NOMO-1 treated with dmso at 0.1 percent for 144 hours (cell line): Measurements from ENCODE around the gene ISG20L2.

Experiments used
- DNase-seq: peaks from one replicate; lab custom pipeline; 2025; ENCODE audit not compliant: unreplicated experiment; lab: John Stamatoyannopoulos, UW

ISG20L2 gene

DNA sequence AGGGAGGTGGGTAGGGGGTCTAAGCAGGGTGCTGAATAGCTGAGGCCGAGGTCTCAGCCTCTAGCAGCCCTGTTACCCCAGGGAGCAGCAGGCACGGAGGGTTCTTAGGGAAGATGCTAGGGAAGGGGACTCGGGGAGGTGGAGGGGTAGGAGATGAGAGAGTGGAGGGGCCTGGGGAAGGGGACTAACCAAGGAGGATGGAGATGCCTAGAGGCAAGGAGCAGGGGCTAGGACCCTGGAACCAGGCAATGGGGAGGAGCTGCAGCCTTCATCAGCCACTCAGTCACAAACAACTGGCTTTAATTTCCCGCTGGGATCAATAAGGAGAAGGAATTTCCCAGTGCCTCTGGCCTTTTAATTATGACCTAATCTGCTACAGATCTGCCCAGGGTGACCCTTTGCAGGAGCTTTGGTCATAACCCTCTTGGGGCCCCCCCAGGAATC, 20.3 kb downstream of the ISG20L2 start:
- no peak for DNase-seq

DNA sequence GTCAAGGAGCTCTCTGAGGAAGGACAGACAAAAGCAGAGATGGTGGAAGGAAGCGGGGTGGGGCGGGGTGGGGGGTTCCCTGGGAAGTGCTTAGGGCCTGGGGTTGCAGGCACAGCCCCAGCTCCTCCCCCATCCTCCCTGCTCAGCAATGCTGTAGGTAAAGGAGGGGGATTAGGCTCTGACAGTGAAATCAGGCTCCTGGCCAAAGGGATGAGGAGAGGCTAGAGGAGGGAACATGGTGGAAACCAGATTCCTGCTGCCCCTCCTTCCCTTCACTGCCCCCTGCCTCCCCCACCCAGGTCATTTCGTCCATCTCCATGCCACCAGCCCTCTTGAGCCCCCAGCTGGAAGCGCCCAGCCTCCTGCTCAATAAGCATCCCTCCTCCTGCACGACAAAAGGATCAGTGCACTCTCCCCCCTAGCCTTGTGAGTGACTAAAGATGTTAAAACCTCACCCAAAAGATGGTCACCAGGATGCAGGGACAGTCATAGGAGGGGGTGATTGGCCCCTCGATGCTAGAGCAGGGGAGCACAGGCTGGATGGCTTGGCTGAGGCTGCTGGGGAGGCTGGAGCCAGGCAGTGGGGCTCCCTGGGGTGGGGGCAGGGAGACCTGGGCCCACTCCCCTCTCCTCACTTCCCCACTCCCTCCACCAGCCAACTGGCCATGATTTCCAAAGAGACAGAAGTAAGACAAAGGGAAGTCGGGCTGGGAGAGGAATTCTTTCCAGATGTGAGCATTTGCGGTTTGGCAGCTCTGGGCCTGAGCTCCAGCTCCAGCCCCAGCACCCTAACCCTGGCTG, 20.9 kb downstream of the ISG20L2 start:
- no peak for DNase-seq

DNA sequence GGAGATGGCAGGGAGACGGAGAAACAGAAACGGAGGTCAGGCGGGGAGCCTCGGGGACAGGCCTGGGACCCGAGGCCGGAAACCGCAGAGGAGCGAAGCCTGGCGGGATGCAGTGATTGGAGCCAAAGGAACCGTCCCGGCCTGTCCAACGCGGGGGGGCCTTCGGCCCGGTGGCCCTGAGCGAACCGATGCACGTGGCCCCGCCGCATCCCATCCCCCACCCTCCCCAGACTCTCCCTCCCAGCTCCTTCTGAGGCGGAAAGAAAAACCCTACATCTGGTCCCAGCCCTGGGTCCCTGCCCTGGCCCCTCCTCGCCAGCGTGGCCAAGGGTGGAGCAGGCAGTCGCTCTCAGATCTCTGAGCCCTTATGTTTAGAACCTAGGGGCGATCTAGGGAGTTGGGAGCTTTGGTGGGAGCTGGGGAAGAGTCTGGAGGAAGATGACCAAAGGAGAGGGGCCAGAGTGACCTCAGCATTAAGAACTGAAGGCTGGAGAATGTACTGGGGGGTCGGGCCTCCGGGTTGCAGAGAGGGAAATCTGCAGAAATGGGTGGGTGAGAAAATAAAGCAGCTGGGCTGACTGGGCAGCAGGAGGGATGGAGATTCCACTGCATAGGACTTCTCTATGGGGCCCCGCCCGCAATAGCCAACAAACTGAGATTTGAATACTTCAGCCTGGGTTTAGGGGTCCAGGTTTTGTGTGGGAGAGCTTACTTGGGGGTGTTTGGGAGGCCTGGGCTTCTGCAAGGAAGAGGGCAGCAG, 21.7 kb downstream of the ISG20L2 start:
- no peak for DNase-seq

DNA sequence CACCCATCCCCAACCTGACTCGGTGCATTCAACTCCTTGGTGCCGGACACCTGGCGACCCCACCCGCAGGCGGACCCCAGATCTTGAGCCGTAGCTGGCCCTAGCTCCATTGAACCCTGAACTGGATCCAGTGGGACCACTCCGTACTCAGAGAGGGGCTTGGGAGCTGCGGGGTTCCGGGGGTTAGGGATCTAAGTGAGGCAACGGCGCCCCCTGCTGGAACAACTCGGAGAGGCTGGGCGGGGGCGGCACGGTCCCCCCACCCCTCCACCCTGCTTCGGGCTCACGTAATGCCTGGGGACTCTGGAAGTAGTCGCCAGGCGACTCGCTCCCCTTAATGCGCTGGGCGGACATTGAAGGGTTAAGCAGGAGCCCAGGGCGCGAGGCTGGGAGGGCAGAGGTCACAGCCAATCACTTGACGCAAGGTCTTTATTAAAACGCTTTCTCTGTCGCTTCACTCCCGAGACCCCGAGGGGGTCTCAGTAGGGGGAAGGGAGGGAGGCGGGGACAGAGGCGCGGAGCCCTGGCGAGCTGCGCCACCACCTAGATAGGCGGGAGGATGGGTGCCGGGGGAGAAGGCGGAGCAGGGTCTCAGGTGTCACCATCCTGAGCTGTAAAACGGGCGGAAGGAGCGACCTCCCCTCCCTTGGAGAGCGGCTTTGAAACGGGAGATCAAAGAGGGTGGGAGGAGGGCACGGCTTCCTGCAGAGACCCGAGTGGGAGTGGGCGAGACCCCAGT, 22.5 kb downstream of the ISG20L2 start:
- no peak for DNase-seq

DNA sequence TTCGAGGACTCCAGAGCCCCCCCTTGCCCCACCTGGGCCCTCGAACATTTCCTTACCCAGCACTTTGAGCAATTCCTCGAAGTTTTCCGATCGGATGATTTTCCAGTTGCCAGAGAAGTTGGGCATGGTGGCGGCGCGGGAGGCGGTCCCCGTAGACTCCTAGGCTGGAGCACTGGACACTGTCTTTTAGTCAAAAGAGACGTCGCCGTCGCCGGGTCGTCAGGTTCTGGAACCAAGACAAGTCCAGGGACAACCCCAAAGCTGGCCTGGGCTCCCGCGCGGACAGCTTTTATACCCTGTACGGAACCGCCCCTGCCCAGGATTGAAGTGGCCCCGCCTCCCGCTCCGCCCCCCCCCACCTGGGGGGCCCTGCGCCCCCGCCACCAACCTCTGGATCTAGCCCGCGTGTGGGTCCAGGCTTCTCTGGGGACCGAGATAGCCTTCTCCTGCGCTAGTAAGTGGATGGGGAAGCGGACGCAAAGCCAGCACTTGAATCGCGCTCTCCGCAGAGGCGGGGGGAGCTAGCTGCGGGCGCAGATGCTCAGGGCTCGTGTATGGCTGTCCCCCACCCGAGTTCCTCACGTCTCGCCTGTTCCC, 23.1 kb downstream of the ISG20L2 start, which contains the start of gene CRABP2:
Gene CRABP2, minus strand, starts transcription at position 263 of the 597 bp plus-strand sequence. Its CDS starts 137 bp downstream, at position 126.
- DNase-seq: no peak

DNA sequence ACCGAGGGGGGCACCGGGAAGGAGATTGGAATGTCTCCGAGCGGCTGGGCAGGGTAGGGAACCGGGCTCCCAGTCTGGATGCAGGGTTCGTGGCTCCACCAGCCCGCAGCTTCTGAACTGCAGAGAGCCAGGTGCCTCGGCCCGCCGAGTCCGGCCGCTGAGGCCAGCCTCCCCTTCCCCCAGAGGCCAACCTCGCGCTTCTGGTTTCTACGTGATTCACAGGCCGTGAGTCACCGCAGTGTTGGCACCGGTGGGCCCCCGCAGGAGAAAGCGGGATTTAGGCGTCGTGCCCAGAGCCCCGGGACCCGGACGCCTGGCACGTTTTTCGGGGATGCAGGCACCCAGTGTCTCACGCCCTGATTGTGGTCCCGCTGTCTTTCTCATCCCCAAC, 23.6 kb downstream of the ISG20L2 start:
- no peak for DNase-seq

DNA sequence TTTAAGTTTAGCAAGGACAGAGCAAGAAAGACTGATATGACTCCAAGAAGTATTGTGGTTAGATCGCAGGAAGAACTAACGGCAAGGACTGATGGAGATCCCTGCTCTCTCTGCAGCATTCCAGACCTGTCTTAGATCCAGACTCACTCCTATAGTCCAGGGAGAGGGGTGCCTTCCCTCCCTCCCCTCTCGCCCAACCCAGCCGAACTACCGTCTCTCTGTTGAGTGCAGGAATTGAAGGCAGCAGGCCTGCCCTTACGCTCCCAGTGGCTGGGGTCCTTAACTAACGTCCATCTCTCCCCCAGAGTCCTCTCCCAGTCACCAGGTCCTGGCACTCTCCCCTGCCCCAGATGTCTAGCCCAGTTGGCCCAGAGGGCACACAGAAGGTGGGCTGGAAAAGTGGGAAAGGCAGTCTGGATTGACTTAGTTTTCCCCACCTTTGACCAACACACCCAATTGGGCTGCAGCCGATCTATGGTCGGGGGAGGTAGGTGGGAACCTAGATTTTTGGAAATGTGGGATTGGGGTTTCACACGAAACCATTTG, 24.3 kb downstream of the ISG20L2 start:
- no peak for DNase-seq

DNA sequence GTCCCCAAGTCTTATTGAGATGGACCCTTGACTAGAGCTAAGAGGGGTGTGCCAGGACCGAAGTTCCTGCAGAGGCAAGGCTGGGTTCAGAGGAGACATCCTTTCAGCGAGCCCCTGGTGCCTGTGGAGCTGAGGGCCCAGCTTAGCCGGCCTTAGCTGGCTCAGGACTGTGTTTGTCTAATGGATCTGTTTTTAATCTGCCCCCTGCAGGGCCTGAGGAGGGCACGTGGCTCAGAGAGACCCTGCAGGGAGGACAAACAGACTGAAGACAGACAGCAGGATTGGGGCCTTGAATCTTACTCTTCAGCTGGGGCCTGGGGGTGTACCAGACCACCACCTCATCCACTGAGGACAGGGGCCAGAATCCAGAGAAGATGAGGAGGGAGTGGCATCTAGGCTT, 24.8 kb downstream of the ISG20L2 start:
- DNase-seq: no peak

DNA sequence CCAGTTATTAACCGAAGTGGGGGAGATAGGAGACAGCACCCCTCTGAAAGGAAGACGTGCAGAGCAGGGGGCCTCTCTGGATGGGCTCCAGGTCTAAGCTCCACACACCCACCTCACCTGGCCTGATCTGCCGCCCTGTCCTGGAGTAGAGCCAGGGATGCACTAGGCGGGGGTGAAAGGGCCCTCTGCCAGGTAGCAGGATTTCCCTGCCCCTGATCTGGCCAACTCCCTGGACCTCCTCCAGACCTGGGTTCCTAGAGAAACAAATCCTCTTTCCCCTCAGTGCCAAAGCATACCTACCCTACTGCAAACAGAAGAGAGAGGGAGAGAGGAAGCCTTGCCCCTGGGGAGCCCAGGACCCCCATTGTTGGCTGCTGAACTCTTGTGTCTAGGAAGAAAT, 25.2 kb downstream of the ISG20L2 start:
- DNase-seq: no peak

DNA sequence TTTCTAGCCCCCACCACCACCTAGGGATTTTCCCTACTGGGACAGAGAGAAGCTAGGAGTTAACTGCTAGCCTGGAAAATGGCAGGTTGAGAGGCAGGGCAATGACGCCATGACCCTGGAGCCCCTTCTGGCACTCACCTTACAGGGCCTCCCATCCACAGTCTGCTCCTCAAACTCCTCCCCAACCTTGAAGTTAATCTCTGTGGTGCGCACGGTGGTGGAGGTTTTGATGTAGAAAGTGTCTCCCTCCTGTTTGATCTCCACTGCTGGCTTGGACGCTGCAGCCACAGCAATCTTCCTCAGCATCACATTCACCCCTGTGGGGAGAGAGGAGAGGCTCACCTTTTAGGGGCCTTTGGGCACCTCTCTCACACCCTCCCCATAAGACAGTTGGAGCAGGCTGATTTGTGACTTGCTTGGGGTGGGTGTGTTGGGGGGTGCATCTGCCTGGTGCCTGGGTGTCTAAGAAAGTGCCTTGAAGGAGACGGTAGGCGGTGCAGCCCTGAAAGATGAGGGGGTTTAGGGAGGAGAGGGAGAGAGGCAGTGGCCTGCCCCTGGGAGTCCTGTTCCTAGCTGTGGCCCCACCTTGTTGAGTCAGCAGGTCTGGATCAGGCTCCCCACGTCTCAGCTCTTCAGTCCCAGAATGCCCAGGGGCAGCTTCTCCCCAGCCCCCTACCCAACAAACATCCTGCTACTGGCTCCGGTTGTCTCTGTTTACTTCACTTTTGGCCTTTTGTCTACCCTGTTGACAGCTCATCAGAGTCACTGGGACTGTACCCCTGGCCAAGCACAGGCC, 27.6 kb downstream of the ISG20L2 start:
- DNase-seq: no peak

DNA sequence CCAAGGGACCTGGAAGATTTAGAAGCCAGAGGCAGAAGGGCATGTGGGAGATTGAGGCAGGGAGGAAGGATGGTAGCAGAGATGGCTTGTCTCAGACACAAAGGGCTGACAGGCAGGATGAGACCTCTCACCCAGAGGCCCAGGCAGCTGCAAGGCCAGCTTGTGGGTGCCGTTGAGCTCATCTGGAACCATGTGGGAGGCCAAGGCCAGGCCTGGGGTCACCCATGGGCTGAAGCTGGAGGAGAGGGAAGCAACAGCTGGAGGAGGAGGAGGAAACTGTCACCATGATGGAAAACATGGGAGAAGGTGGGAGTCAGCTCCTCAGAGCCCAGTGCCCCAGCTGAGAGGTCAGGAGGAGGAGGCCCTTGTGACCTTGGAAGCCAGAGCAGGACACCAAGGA, 29.6 kb downstream of the ISG20L2 start:
- DNase-seq: no peak

DNA sequence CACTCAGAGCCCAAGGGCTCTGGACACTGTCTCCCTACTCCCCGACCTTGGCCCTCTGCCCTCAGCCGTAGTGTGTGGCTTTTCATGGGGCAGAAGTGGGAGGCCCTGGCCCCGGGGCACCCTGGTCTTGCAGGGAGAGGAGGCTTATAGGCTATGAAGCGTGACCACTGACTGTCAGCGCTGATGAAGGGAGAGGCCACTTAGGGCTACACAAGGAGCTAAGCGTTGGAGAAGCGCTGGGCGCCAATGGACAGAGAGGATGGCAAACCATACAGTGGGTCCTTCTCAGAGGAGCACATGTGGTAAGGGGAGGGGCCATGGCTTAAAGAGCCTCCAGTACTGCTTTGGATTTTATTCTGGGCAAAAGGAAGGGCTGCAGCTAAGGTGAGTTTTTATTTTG, 31.1 kb downstream of the ISG20L2 start:
- DNase-seq: no peak

DNA sequence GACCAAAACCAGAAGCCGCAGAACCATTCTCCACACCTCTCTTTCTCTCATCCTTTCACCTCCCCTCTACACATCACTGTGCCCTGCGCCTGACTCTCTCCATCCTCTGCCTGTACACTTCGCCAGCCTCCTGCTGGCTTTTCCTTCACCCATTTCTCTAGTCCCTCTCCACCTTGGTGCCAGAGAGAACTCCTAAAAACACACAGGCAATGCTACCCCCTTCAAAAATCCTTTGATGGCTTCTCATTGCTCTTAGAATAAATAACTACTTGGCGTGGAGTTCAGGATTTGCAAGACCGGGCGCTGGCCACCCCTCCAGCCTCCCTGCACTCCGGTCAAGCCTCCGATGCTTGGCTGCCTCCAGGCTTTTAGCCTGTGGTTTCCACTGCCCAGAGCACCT, 31.8 kb downstream of the ISG20L2 start:
- DNase-seq: no peak

DNA sequence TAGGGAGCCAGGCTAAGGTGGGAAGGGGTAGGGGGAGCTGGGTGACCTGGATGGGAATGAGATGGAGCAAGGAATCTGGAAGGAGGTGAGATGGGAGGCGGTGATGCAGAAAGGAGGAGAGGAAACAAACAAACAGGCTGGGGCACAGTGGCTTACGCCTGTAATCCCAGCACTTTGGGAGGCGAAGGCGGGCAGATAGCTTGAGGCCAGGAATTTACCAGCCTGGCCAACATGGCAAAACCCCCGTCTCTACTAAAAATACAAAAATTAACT, 33.9 kb downstream of the ISG20L2 start:
- DNase-seq: no peak

DNA sequence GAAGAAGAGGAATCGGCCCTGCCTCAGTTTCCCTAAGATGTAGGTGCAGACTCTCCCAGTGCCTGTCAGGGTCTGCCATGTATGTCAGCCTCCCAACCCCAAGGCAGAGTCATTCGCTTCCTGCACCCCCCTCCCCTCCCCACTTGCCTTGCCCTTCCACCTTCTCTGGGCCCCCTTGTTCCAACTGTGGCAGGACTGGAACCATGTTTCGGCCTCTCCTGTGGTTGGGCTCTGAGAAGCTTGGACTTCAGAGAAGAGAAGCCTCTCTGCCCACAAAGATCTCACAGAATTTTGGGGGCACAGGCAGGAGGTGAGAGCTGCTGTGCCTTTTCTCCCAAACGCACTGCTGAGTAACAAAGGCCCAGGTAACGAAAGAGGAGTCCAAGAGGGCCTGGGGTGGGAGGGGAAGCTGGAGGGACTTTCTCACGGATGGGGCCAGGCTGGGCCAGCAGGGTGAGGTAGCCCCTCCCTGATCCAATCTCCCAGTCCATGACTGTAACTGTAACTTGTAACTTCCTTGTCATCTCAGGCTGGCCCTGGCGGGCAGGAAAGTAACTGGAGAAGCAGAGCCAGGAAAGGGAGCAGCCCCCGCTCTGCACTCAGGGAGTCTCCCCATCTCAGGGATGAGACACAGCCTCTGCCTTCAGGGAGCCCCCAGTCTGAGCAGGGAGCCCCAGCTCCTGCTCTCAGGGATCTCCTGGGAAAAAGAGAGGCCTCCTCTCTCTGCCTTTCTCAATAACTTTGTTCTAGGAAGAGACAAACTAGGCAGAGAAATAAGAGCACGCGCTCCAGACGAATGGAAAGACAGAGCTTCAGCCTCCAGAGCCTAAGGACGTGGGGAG, 34.5 kb downstream of the ISG20L2 start:
- DNase-seq: no peak

DNA sequence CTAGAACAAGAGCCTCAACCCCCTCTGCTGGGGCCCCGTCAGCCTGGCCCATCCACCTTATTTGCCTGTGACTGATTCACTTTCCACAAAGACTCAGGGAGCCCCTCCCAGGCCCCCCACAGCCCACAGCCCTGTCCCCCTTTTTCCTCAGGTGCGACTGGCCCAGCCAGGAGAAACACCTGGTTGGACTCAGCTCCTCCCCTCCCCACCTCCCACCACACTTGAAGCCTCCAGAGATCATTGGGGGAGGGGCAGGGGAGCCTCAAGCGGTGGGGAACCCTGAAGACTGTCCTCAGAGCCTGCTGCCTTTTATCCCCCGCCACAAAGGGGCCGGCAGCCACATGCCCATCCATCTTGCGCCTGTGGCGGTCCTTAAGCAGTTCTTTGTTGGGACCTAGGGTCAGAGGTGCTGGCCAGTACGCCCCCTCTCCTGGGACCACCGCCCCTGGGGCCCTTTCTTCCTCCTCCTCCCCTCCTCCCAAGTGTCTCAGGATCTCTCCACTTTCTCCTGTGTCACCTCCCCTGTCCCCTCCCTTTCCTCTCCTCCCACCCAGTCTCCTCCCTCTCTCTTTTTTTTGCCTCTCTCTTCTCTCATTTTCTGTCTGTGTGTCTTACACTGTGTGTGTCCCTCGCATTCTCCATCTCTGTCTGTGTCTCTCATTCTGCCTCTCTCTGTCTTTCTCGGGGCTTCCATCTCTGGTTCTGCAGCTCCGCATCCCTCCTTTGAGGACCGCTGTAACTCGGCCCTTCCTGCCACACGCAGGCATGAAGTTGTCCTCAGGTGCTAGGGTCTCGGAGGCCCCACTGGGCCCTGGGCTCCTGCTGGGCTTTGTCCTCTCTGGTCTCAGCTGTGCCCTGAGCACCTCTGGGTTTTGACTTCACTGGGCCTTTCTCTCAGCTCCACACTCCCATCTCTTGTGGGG, 35.4 kb downstream of the ISG20L2 start:
- no peak for DNase-seq

DNA sequence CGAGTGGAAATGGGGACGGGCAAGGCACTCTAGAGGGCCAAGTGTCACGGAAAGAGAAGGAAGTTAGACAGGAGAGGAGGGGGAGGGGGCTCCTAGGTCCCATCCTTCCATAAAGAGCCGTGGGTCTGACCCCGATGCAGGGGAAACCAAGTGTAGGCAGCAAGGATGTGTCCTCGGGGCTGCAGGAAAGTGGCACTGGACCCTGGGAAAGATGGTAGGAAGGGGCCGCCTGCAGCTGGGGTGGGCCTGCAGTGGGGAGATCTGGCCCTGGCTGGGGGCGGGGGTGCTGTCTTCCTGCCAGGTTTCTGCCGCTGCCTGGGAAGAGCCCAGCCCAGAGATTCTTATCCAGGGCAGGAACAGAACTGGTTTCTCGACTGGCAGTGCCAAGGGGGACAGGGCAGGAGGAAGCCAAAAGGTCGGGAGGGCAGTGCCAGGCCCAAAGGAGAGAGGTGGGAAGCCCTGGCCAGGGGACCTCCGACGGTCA, 36.1 kb downstream of the ISG20L2 start:
- no peak for DNase-seq
